Right lobe of liver (tissue), 6 donors: ENCODE results near the gene RNLS. TPM values are rescaled to one million over a fixed set of nuclear protein-coding genes. Genes with fewer than 3 reads are reported as not detected.
A peak's percentile ranks its signal among the peaks of the same experiment; 100 is the strongest.

ENCODE experiments used
- ATAC-seq, 4 donors: fragments of 200-7000 bp; cut with Tn5 transposase; one replicate each; pipeline ENCODE4 v1.9.1; 2020; ENCODE audit warnings: mild to moderate bottlenecking in 4 of 4, moderate library complexity in 4 of 4
- DNase-seq, 3 donors: peaks; one replicate each; pipeline ENCODE4 v3.0.0-alpha.2; 2020
- H3K27ac ChIP-seq, 3 donors: fragments of 200-600 bp; one replicate each; pipeline ENCODE4 v1.8.0; 2022
- H3K27me3 ChIP-seq, 2 donors: fragments of 200-600 bp; one replicate each; pipeline ENCODE4 v1.8.0; 2022
- H3K36me3 ChIP-seq, 4 donors: fragments of 200-600 bp; sonication (generic) in 1 of 4; one replicate each; pipeline versions ENCODE4 v1.5.1 to v1.8.0; 2017 to 2022; ENCODE audit warnings: control low read depth in 1 of 4
- H3K4me1 ChIP-seq, 4 donors: fragments of 200-600 bp; sonication (generic) in 1 of 4; one replicate each; pipeline versions ENCODE4 v1.5.1 to v1.8.0; 2017 to 2022; ENCODE audit warnings: control low read depth in 1 of 4
- H3K4me3 ChIP-seq, 3 donors: fragments of 200-600 bp; one replicate each; pipeline ENCODE4 v1.8.0; 2022
- H3K9me3 ChIP-seq, 4 donors: fragments of 200-600 bp; sonication (generic) in 1 of 4; one replicate each; pipeline versions ENCODE4 v1.5.1 to v1.8.0; 2017 to 2022; ENCODE audit warnings: control low read depth in 1 of 4
- CTCF ChIP-seq, 4 donors: fragments of 200-600 bp in 3 of 4; fragments of 450-650 bp in 1 of 4; IDR thresholded peaks; one replicate each; pipeline versions ENCODE4 v1.5.1 to v1.8.0; 2016 to 2022; ENCODE audit warnings: antibody characterized with exemption in 4 of 4, mild to moderate bottlenecking in 2 of 4
- POLR2A ChIP-seq: fragments of 450-650 bp; IDR thresholded peaks from one replicate; pipeline ENCODE4 v1.6.1; 2017; ENCODE audit warnings: antibody characterized with exemption, mild to moderate bottlenecking
- WGBS: methylation state at CpG from one replicate; pipeline ENCODE4 v1.1.6; 2018; ENCODE audit warnings: low coverage, low lambda C conversion rate; ENCODE audit not compliant: insufficient coverage; ENCODE audit errors: missing lambda C conversion rate; 5-methylcytosine and 5-hydroxymethylcytosine counted together
- intact Hi-C, 2 donors: fragments of 100-400 bp; cut with DNase I; formaldehyde crosslinking; loops; one replicate each; pipeline versions ENCODE4 v1.11.2 to v1.14.1; 2022
- total RNA-seq, 6 experiments: library from RNA; depleted of rRNA in 2 of 6; stranded (reverse); fragments of >200 nt in 2 of 6; fragmentation: NEBNext Ultra II Directional in 3 of 6; extraction: Animal tissue kit (Norgen Biotek cat#: 25700) in 3 of 6; gene quantifications; one replicate each; pipeline versions ENCODE4 v1.1.0 to v1.2.4, GENCODE V29; 2016 to 2023
- donor health status: DM: no; HTN: yes; CAD: no.
- donor health status: DM: no; HTN: no; CAD: no.
- donor health status: DM: no; HTN: no; CAD: no.
- donor health status: DM: no; HTN: yes; CAD: no.
- donor health status: DM: no; HTN: yes; CAD: no.

RNLS gene
- total RNA-seq, 6 experiments from 2014 or later: 5.9 to 10.5 (median 7.3) TPM

- TF ChIP-seq POLR2A (no peak), CTCF (IDR thresholded peaks at IDR 0.05) (no peak)
- ATAC-seq: no peak
- intact Hi-C loops: loop anchor here in 1 of 2 donors (10.0 kb wide), 2 partner anchors 83 to 703 kb away; no protein-coding TSS in a partner anchor
- no peak overlapping the region for H3K27ac ChIP-seq
- H3K4me3 ChIP-seq: no peak overlapping the region
- 87% methylated on average over 2 of the region's 2 CpGs for WGBS
- no peaks in the 10 kb centered on the region for H3K27me3 ChIP-seq
- no peak for DNase-seq
- no peaks in the 10 kb centered on the region for H3K4me1 ChIP-seq
- no peaks in the 10 kb centered on the region for H3K36me3 ChIP-seq
- no peaks in the 10 kb centered on the region for H3K9me3 ChIP-seq
Measured at GRCh38 chr10:88557658-88558057, 25.5 kb downstream of the RNLS start.

- WGBS: 94% methylated on average over 1 of the region's 1 CpG
- Histone ChIP-seq H3K27ac (no peak overlapping the region), H3K27me3 (no peaks in the 10 kb centered on the region), H3K36me3 (no peaks in the 10 kb centered on the region), H3K9me3 (no peaks in the 10 kb centered on the region), H3K4me1 (no peaks in the 10 kb centered on the region), H3K4me3 (no peak overlapping the region)
- intact Hi-C loops: loop anchor here in 1 of 2 donors (10.0 kb wide), 2 partner anchors 82 to 702 kb away; no protein-coding TSS in a partner anchor
- ATAC-seq (no peak), DNase-seq (no peak)
- TF ChIP-seq POLR2A: no peak
- no peak for TF ChIP-seq CTCF (IDR thresholded peaks at IDR 0.05)
Measured at GRCh38 chr10:88557256-88557655, 25.9 kb downstream of the RNLS start.

- Histone ChIP-seq H3K27me3 (no peaks in the 10 kb centered on the region), H3K27ac (no peak overlapping the region), H3K4me3 (no peak overlapping the region), H3K36me3 (no peaks in the 10 kb centered on the region), H3K4me1 (no peaks in the 10 kb centered on the region), H3K9me3 (no peaks in the 10 kb centered on the region)
- ATAC-seq: no peak
- TF ChIP-seq POLR2A (no peak), CTCF (IDR thresholded peaks at IDR 0.05) (no peak)
- DNase-seq: no peak
- intact Hi-C loops: loop anchor here in 1 of 2 donors (10.0 kb wide), 2 partner anchors 81 to 701 kb away; no protein-coding TSS in a partner anchor
- 73% methylated on average over 6 of the region's 7 CpGs for WGBS
Measured at GRCh38 chr10:88555190-88555908, 27.8 kb downstream of the RNLS start.

GRCh38 chr10:88553116-88553752 is 29.9 kb downstream of the RNLS start:
- no peaks in the 10 kb centered on the region for H3K27me3 ChIP-seq
- H3K4me3 ChIP-seq: no peak overlapping the region
- peak in 2 of 3 donors; percentile 15 to 51 for DNase-seq
- H3K36me3 ChIP-seq: no peaks in the 10 kb centered on the region
- TF ChIP-seq POLR2A: no peak
- peak; percentile 76 to 91 (median 84) for TF ChIP-seq CTCF (IDR thresholded peaks at IDR 0.05)
- peak; percentile 97 to 99 (median 98) for ATAC-seq
- no peak overlapping the region for H3K27ac ChIP-seq
- no peaks in the 10 kb centered on the region for H3K4me1 ChIP-seq
- no peaks in the 10 kb centered on the region for H3K9me3 ChIP-seq
- 8% methylated on average over 2 of the region's 2 CpGs for WGBS
- intact Hi-C loops: loop anchor here in 1 of 2 donors (10.0 kb wide), 2 partner anchors 78 to 698 kb away; no protein-coding TSS in a partner anchor
